SK-N-SH treated with all-trans-retinoic acid at 6 μM for 48 hours (cell line): ENCODE measurements around the gene TJP3.

Experiments used
- ATAC-seq: fragments of 200-7000 bp; cut with Tn5 transposase; 3 replicates; pipeline ENCODE4 v1.9.1; 2020; ENCODE audit warnings: mild to moderate bottlenecking, moderate library complexity
- BACH2 ChIP-seq: fragments of 250-450 bp; sonication (Bioruptor Pico); IDR thresholded peaks from 2 replicates; pipeline ENCODE4 v1.9.0; 2021; ENCODE audit warnings: mild to moderate bottlenecking, borderline replicate concordance
- CSDC2 ChIP-seq: fragments of 250-450 bp; sonication (Bioruptor Pico); IDR thresholded peaks from 2 replicates; pipeline ENCODE4 v1.5.0; 2020; ENCODE audit warnings: mild to moderate bottlenecking, moderate library complexity
- CSRNP3 ChIP-seq: fragments of 250-450 bp; sonication (Bioruptor Pico); IDR thresholded peaks from 2 replicates; pipeline ENCODE4 v1.5.1; 2021; ENCODE audit warnings: mild to moderate bottlenecking, moderate library complexity
- ESRRG ChIP-seq: fragments of 250-450 bp; sonication (Bioruptor Pico); IDR thresholded peaks from 2 replicates; pipeline ENCODE4 v1.6.1; 2021; ENCODE audit warnings: mild to moderate bottlenecking
- GLIS3 ChIP-seq: fragments of 250-450 bp; sonication (Bioruptor Pico); IDR thresholded peaks from 2 replicates; pipeline ENCODE4 v1.5.0; 2020; ENCODE audit warnings: mild to moderate bottlenecking, moderate library complexity
- ISL1 ChIP-seq: fragments of 250-450 bp; sonication (Bioruptor Pico); IDR thresholded peaks from 2 replicates; pipeline ENCODE4 v2.1.2; 2022; ENCODE audit warnings: mild to moderate bottlenecking, moderate library complexity
- OSR1 ChIP-seq: fragments of 250-450 bp; sonication (Bioruptor Pico); IDR thresholded peaks from 2 replicates; pipeline ENCODE4 v1.8.0; 2022; ENCODE audit warnings: moderate library complexity, mild to moderate bottlenecking, inconsistent platforms
- PPARA ChIP-seq: fragments of 250-450 bp; sonication (Bioruptor Pico); IDR thresholded peaks from 2 replicates; pipeline ENCODE4 v1.5.0; 2020; ENCODE audit warnings: mild to moderate bottlenecking, borderline replicate concordance
- RARB ChIP-seq: fragments of 250-450 bp; sonication (Bioruptor Pico); IDR thresholded peaks from 2 replicates; pipeline ENCODE4 v1.8.0; 2021; ENCODE audit warnings: mild to moderate bottlenecking, moderate library complexity
- SNAI2 ChIP-seq: fragments of 250-450 bp; sonication (Bioruptor Pico); IDR thresholded peaks from 2 replicates; pipeline ENCODE4 v1.5.0; 2020; ENCODE audit warnings: mild to moderate bottlenecking, moderate library complexity
- TCF4 ChIP-seq: fragments of 250-450 bp; sonication (Bioruptor Pico); IDR thresholded peaks from 2 replicates; pipeline ENCODE4 v1.8.0; 2021; ENCODE audit warnings: mild to moderate bottlenecking, moderate library complexity, borderline replicate concordance
- TSHZ2 ChIP-seq: fragments of 250-450 bp; sonication (Bioruptor Pico); IDR thresholded peaks from 2 replicates; pipeline ENCODE4 v1.5.0; 2020; ENCODE audit warnings: mild to moderate bottlenecking, moderate library complexity
- ZC3H10 ChIP-seq: fragments of 250-450 bp; sonication (Bioruptor Pico); IDR thresholded peaks from 2 replicates; pipeline ENCODE4 v1.5.1; 2021; ENCODE audit warnings: mild to moderate bottlenecking, moderate library complexity
- ZFP3 ChIP-seq: fragments of 250-450 bp; sonication (Bioruptor Pico); IDR thresholded peaks from 2 replicates; pipeline ENCODE4 v1.5.0; 2020; ENCODE audit warnings: mild to moderate bottlenecking, moderate library complexity
- ZFP30 ChIP-seq: fragments of 450-650 bp; formaldehyde crosslinking; IDR thresholded peaks from 2 replicates; pipeline ENCODE4 v1.5.0; 2022; ENCODE audit warnings: mild to moderate bottlenecking, moderate library complexity
- ZNF565 ChIP-seq: fragments of 450-650 bp; formaldehyde crosslinking; conservative IDR thresholded peaks from 2 replicates; pipeline ENCODE4 v1.5.0; 2020; ENCODE audit warnings: low read depth, mild to moderate bottlenecking, moderate library complexity
- ZNF70 ChIP-seq: fragments of 450-650 bp; formaldehyde crosslinking; IDR thresholded peaks from 2 replicates; pipeline ENCODE4 v1.5.0; 2020; ENCODE audit warnings: mild to moderate bottlenecking, moderate library complexity
- ZNF8 ChIP-seq: fragments of 450-650 bp; formaldehyde crosslinking; IDR thresholded peaks from 2 replicates; pipeline ENCODE4 v1.5.0; 2020; ENCODE audit warnings: mild to moderate bottlenecking, moderate library complexity
- TF ChIP-seq, protein P1 (sequence below): fragments of 250-450 bp; sonication (Bioruptor Pico); IDR thresholded peaks from 2 replicates; pipeline ENCODE4 v1.5.1; 2020; ENCODE audit warnings: low read depth, mild to moderate bottlenecking, moderate library complexity

TJP3 gene

GRCh38 chr19:3667766-3668165, 40.4 kb upstream of the TJP3 start:
- TF ChIP-seq CSRNP3 (CRISPR knock-in tag) (no peak), ZNF565 (no peak), ZC3H10 (no peak), ZFP30 (no peak), ESRRG (CRISPR knock-in tag) (no peak), ZNF8 (CRISPR knock-in tag) (no peak), TCF4 (no peak), ZFP3 (no peak)
- TF ChIP-seq, protein P1, sequence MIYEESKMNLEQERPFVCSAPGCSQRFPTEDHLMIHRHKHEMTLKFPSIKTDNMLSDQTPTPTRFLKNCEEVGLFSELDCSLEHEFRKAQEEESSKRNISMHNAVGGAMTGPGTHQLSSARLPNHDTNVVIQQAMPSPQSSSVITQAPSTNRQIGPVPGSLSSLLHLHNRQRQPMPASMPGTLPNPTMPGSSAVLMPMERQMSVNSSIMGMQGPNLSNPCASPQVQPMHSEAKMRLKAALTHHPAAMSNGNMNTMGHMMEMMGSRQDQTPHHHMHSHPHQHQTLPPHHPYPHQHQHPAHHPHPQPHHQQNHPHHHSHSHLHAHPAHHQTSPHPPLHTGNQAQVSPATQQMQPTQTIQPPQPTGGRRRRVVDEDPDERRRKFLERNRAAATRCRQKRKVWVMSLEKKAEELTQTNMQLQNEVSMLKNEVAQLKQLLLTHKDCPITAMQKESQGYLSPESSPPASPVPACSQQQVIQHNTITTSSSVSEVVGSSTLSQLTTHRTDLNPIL (CRISPR knock-in tag), result no peak
- no peak for ATAC-seq

GRCh38 chr19:3668331-3669081, 39.7 kb upstream of the TJP3 start:
- TF ChIP-seq TSHZ2 (CRISPR knock-in tag), result no peak
- no peak for TF ChIP-seq ZNF565
- no peak for TF ChIP-seq OSR1 (CRISPR knock-in tag)
- no peak for TF ChIP-seq ZFP3
- no peak for TF ChIP-seq ZNF70
- no peak for TF ChIP-seq CSRNP3 (CRISPR knock-in tag)
- TF ChIP-seq CSDC2 (CRISPR knock-in tag), result no peak
- TF ChIP-seq ESRRG (CRISPR knock-in tag), result no peak
- no peak for ATAC-seq

DNA sequence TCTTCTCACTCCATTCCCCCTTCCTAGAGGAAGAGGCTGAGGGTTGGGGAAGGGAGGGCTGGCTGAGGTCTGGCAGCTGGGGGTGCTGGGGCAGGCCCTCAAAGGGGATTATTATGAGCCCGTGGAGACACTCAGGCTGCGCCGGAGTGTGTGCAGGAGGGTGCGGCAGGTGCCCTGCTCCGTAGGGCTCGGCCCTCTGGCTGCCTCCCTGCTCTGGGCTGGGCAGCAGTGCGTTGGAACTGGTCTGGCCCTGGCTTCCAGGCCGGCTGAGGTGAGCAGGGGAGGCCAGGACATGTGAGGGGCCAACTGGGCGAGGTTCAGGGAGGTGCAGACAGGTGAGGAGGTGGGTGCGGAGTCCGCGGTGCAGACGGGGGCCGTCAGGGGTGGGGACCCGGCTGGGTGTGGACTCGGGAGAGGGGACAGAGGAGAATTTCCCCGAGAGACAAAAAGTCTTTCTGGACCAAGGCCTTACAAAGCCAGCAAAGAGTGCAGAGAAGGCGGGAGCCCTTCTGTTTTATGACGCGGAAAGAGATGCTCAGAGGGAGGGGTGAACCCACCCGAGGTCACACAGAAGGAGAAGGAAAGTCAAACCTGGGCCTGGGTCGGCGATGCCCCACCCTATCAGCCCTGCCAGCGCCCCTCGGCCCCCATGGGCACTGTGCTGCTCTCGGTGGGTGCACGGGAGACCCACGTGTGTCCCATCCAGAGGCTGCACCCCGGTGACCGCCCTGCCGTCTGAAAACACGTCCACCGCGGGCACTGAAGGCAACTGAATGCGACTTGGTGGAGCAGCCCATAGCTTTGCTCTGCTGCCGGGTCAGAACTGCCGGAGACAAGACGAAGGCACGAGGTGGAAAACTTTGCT, 38.9 kb upstream of the TJP3 start:
- ATAC-seq, result no peak
- TF ChIP-seq ZFP30, result no peak
- TF ChIP-seq PPARA (CRISPR knock-in tag), result no peak
- no peak for TF ChIP-seq GLIS3 (CRISPR knock-in tag)

DNA sequence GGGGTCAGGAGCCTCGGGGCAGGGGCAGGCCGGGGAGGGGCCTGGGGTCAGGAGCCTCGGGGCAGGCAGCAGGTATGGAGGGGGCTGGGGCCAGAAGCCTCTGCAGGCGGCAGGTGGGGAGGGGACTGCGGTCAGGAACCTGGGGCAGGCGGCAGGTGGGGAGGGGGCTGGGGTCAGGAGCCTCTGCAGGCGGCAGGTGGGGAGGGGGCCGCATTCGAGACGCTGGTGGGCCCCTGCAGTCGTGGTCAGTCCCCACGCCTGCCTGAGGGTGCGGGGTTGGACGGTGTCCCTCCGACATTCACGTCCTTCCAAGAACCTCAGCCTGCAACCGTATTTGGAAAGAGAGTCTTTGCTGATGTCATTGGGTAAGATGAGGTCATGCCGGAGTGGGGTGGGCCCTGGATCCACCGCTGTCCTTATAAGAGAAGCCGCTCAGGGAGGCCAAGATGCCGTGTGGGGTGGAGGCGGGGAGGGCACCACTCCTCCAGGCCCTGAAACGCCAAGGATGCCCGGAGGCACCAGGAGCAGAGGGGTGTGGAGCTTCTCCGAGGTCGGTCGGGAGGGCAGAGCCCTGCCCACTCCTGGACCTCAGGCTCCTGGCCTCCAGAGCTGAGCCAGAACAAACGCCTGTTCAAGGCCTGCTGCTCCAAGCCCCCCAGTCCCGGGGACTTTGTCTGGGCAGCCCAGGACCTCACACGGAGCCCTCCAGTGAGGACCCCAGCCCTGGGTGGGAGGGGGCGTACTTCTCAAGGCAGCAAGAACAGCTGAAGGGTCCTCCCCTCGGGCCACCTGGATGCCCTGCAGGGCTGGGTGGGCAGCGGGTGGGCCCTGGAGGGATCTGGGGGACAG, 38.0 kb upstream of the TJP3 start:
- ATAC-seq, result no peak
- TF ChIP-seq GLIS3 (CRISPR knock-in tag), result no peak
- no peak for TF ChIP-seq ZFP30
- TF ChIP-seq ZFP3, result no peak
- TF ChIP-seq ZNF565, result no peak
- no peak for TF ChIP-seq ZNF8 (CRISPR knock-in tag)
- TF ChIP-seq ISL1 (CRISPR knock-in tag), result no peak
- no peak for TF ChIP-seq TSHZ2 (CRISPR knock-in tag)
- no peak for TF ChIP-seq OSR1 (CRISPR knock-in tag)
- no peak for TF ChIP-seq ESRRG (CRISPR knock-in tag)
- TF ChIP-seq ZC3H10, result no peak
- TF ChIP-seq BACH2, result no peak
- no peak for TF ChIP-seq ZNF70
- no peak for TF ChIP-seq SNAI2
- no peak for TF ChIP-seq RARB (CRISPR knock-in tag)
- no peak for TF ChIP-seq PPARA (CRISPR knock-in tag)
- TF ChIP-seq TCF4, result no peak
- TF ChIP-seq, all 23 proteins: peak for 0
